HL-60 (cell line): ENCODE data around the gene NAA10.

ENCODE experiments used
- SPI1 ChIP-seq: IDR thresholded peaks from 2 replicates; pipeline ENCODE4 v1.6.1; 2012; ENCODE audit warnings: low read depth, mild to moderate bottlenecking, borderline replicate concordance
- TF ChIP-seq, protein P1 (sequence below): IDR thresholded peaks from one replicate; pipeline ENCODE4 v1.5.1; 2011; ENCODE audit warnings: low read length, control low read depth, inconsistent platforms; ENCODE audit not compliant: insufficient read depth

- TF ChIP-seq, protein P1, sequence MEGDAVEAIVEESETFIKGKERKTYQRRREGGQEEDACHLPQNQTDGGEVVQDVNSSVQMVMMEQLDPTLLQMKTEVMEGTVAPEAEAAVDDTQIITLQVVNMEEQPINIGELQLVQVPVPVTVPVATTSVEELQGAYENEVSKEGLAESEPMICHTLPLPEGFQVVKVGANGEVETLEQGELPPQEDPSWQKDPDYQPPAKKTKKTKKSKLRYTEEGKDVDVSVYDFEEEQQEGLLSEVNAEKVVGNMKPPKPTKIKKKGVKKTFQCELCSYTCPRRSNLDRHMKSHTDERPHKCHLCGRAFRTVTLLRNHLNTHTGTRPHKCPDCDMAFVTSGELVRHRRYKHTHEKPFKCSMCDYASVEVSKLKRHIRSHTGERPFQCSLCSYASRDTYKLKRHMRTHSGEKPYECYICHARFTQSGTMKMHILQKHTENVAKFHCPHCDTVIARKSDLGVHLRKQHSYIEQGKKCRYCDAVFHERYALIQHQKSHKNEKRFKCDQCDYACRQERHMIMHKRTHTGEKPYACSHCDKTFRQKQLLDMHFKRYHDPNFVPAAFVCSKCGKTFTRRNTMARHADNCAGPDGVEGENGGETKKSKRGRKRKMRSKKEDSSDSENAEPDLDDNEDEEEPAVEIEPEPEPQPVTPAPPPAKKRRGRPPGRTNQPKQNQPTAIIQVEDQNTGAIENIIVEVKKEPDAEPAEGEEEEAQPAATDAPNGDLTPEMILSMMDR: no peak
- TF ChIP-seq SPI1: no peak
Observed at GRCh38 chrX:153880440-153880815, 54.4 kb downstream of the NAA10 start.
